A549 (cell line): Measurements from ENCODE around the gene SPAG5. TPM values are rescaled to one million over a fixed set of nuclear protein-coding genes. Genes with fewer than 3 reads are reported as not detected.

Experiments
- ATAC-seq, 2 experiments: fragments of 200-7000 bp in 1 of 2; fragments of >200 bp in 1 of 2; cut with Nextera tagmentation in 1 of 2; cut with Tn5 transposase in 1 of 2; 3 replicates each; pipeline versions ENCODE4 v1.8.0 to v1.9.1; 2018 to 2020; ENCODE audit warnings: mild to moderate bottlenecking in 1 of 2, moderate library complexity in 1 of 2
- CTCF ChIA-PET: fragments of 300-600 bp; sonication (Branson Sonifier 250); formaldehyde crosslinking; extraction: SDS; loops from one replicate; lab custom pipeline; 2021; ENCODE audit warnings: antibody characterized with exemption, inconsistent platforms; lab: Yijun Ruan, JAX
- POLR2A ChIA-PET: fragments of 350-600 bp; formaldehyde crosslinking; extraction: SDS; loops from one replicate; lab custom pipeline; 2021; ENCODE audit warnings: antibody characterized with exemption, inconsistent platforms; lab: Yijun Ruan, JAX
- DNase-seq, 2 experiments: peaks; one replicate each; pipeline versions ENCODE4 v3.0.0 to v3.0.0-alpha.2; 2011 to 2016; ENCODE audit warnings: low read depth in 1 of 2, low spot score in 1 of 2
- FAIRE-seq: peaks from 2 replicates; lab custom pipeline; 2011; peaks lifted over from hg19 to GRCh38; lab: Jason Lieb, UNC
- H3K27ac ChIP-seq, 2 experiments: fragments of >200 bp; sonication (Bioruptor Twin); formaldehyde crosslinking; 3 replicates each; pipeline ENCODE4 v1.5.1; 2016 to 2017
- H3K4me1 ChIP-seq: fragments of >200 bp; sonication (Bioruptor Twin); formaldehyde crosslinking; 3 replicates; pipeline ENCODE4 v1.6.1; 2016
- H3K4me2 ChIP-seq: fragments of >200 bp; sonication (Bioruptor Twin); formaldehyde crosslinking; 3 replicates; pipeline ENCODE4 v1.6.1; 2016
- H3K4me3 ChIP-seq: fragments of >200 bp; sonication (Bioruptor Twin); formaldehyde crosslinking; 3 replicates; pipeline ENCODE4 v1.5.1; 2016
- H3K9me3 ChIP-seq: fragments of >200 bp; sonication (Bioruptor Twin); formaldehyde crosslinking; 3 replicates; pipeline ENCODE4 v1.6.1; 2016
- ATOH8 ChIP-seq: fragments of 250-450 bp; sonication (Bioruptor Pico); IDR thresholded peaks from 2 replicates; pipeline ENCODE4 v1.5.0; 2020; ENCODE audit warnings: low read depth, mild to moderate bottlenecking, moderate library complexity
- CHD4 ChIP-seq: fragments of 200-600 bp; sonication (generic); IDR thresholded peaks from 2 replicates; pipeline ENCODE4 v1.6.1; 2016; ENCODE audit warnings: antibody characterized with exemption, mild to moderate bottlenecking, borderline replicate concordance
- CTCF ChIP-seq: fragments of >200 bp; sonication (Bioruptor Twin); formaldehyde crosslinking; IDR thresholded peaks from 3 replicates; pipeline ENCODE4 v1.5.1; 2016
- EHMT2 ChIP-seq: fragments of 200-600 bp; sonication (generic); IDR thresholded peaks from 2 replicates; pipeline ENCODE4 v1.6.1; 2016; ENCODE audit warnings: antibody characterized with exemption, low read depth, mild to moderate bottlenecking, moderate library complexity
- FOXS1 ChIP-seq: fragments of 250-450 bp; sonication (Bioruptor Pico); IDR thresholded peaks from 2 replicates; pipeline ENCODE4 v1.5.0; 2020; ENCODE audit warnings: mild to moderate bottlenecking, moderate library complexity
- HDAC2 ChIP-seq: fragments of 200-600 bp; sonication (generic); IDR thresholded peaks from 2 replicates; pipeline ENCODE4 v1.6.1; 2016
- HEYL ChIP-seq: fragments of 250-450 bp; sonication (Bioruptor Pico); IDR thresholded peaks from 2 replicates; pipeline ENCODE4 v1.8.0; 2021; ENCODE audit warnings: mild to moderate bottlenecking, moderate library complexity
- HMGXB4 ChIP-seq: fragments of 250-450 bp; sonication (Bioruptor Pico); IDR thresholded peaks from 2 replicates; pipeline ENCODE4 v1.5.0; 2021; ENCODE audit warnings: mild to moderate bottlenecking, moderate library complexity, borderline replicate concordance
- JUNB ChIP-seq: fragments of >200 bp; sonication (Bioruptor Twin); formaldehyde crosslinking; IDR thresholded peaks from 2 replicates; pipeline ENCODE4 v1.6.1; 2016
- KDM1A ChIP-seq: fragments of 200-600 bp; sonication (generic); IDR thresholded peaks from 2 replicates; pipeline ENCODE4 v1.6.1; 2016; ENCODE audit warnings: low read depth, mild to moderate bottlenecking
- MAFK ChIP-seq: fragments of 450-650 bp; IDR thresholded peaks from 2 replicates; pipeline ENCODE4 v1.6.1; 2014; ENCODE audit not compliant: partially characterized antibody
- MAX ChIP-seq: IDR thresholded peaks from 2 replicates; pipeline ENCODE4 v1.6.1; 2012
- MAZ ChIP-seq: fragments of 150-350 bp; IDR thresholded peaks from 2 replicates; pipeline ENCODE4 v1.6.1; 2014; ENCODE audit warnings: antibody characterized with exemption, low read depth, low read length, borderline replicate concordance
- NFE2L2 ChIP-seq: fragments of 150-350 bp; conservative IDR thresholded peaks from 2 replicates; pipeline ENCODE4 v1.6.1; 2014; ENCODE audit warnings: low read length
- PBX3 ChIP-seq: IDR thresholded peaks from 2 replicates; pipeline ENCODE4 v1.6.1; 2012
- REST ChIP-seq: fragments of 200-600 bp; sonication (generic); IDR thresholded peaks from 2 replicates; pipeline ENCODE4 v1.6.1; 2016; ENCODE audit warnings: antibody characterized with exemption, mild to moderate bottlenecking, moderate library complexity
- RFX5 ChIP-seq: fragments of 450-650 bp; IDR thresholded peaks from 2 replicates; pipeline ENCODE4 v1.7.1; 2014; ENCODE audit warnings: antibody characterized with exemption, mild to moderate bottlenecking, moderate library complexity
- TFCP2L1 ChIP-seq: fragments of 250-450 bp; sonication (Bioruptor Pico); IDR thresholded peaks from 2 replicates; pipeline ENCODE4 v1.5.0; 2021; ENCODE audit warnings: mild to moderate bottlenecking
- ZC3H11A ChIP-seq: fragments of 450-650 bp; IDR thresholded peaks from 2 replicates; pipeline ENCODE4 v1.6.1; 2014; ENCODE audit warnings: antibody characterized with exemption, mild to moderate bottlenecking
- WGBS: methylation state at CpG from one replicate; pipeline ENCODE4 v1.1.6; 2017; ENCODE audit errors: missing lambda C conversion rate; 5-methylcytosine and 5-hydroxymethylcytosine counted together
- polyA plus RNA-seq, 4 experiments: library from polyadenylated mRNA; depleted of rRNA in 3 of 4; stranded (reverse); fragments of >200 nt; fragmentation: RNase III in 1 of 4; extraction: RNeasy Plus Mini Kit Qiagen cat#74134 plus additional on column Dnase treatment in 1 of 4; gene quantifications; 2 replicates in 3 of 4; 3 replicates in 1 of 4; pipeline ENCODE4 v1.2.3, GENCODE V29; 2011 to 2017
- TF ChIP-seq, protein P1 (sequence below): fragments of 450-650 bp; IDR thresholded peaks from 2 replicates; pipeline ENCODE4 v1.6.1; 2014; ENCODE audit warnings: antibody characterized with exemption

Gene SPAG5
- polyA plus RNA-seq, 2 of the 4 experiments (the other 2 are of a cell fraction): 111 TPM

- ChIA-PET CTCF (interaction anchor here (0.6 to 15.1 kb wide), 5 partner anchors 9 to 1521 kb away, joined by 3 to 317 read pairs (median 7); partner anchors contain the start of gene FOXN1), POLR2A (no interaction called here)
- Histone ChIP-seq H3K9me3 (no peaks in the 10 kb centered on the region), H3K4me3 (no peak overlapping the region), H3K4me1 (0 out of 3 replicates have a peak, but pooled peaks cover 5% of the 10 kb centered on the region), H3K4me2 (no peak overlapping the region), H3K27ac (no peak overlapping the region)
- ATAC-seq (no peak), FAIRE-seq (no peak), DNase-seq (no peak)
- TF ChIP-seq MAX: no peak
- no peak for TF ChIP-seq MAFK
- TF ChIP-seq EHMT2: no peak
- TF ChIP-seq RFX5: no peak
- TF ChIP-seq KDM1A: no peak
- TF ChIP-seq HMGXB4 (CRISPR knock-in tag): no peak
- no peak for TF ChIP-seq HEYL (CRISPR knock-in tag)
- no peak for TF ChIP-seq ZC3H11A
- no peak for TF ChIP-seq FOXS1 (CRISPR knock-in tag)
- TF ChIP-seq TFCP2L1 (CRISPR knock-in tag): no peak
- TF ChIP-seq NFE2L2: no peak
- 70% methylated on average over 14 of the region's 14 CpGs for WGBS
Measured at GRCh38 chr17:28538296-28538895, 60.4 kb downstream of the SPAG5 start.

GRCh38 chr17:28537219-28537610 lies 61.6 kb downstream of the SPAG5 start:
- no peak for FAIRE-seq
- WGBS: 39% methylated on average over 8 of the region's 12 CpGs
- no peak overlapping the region for H3K4me3 ChIP-seq
- POLR2A ChIA-PET: no interaction called here
- no peak for ATAC-seq
- no peak overlapping the region for H3K4me2 ChIP-seq
- DNase-seq: no peak
- 0 out of 3 replicates have a peak, but pooled peaks cover 5% of the 10 kb centered on the region for H3K4me1 ChIP-seq
- CTCF ChIA-PET: interaction anchor here (0.7 to 15.1 kb wide), 6 partner anchors 9 to 51 kb away, joined by 3 to 317 read pairs (median 7); partner anchors contain the start of gene FOXN1
- no peak for TF ChIP-seq MAZ
- TF ChIP-seq FOXS1 (CRISPR knock-in tag): no peak
- no peaks in the 10 kb centered on the region for H3K9me3 ChIP-seq
- H3K27ac ChIP-seq: no peak overlapping the region

GRCh38 chr17:28536532-28537218 lies 62.1 kb downstream of the SPAG5 start:
- no peak for ATAC-seq
- 56% methylated on average over 8 of the region's 9 CpGs for WGBS
- Histone ChIP-seq H3K9me3 (no peaks in the 10 kb centered on the region), H3K27ac (no peak overlapping the region), H3K4me2 (no peak overlapping the region), H3K4me1 (0 out of 3 replicates have a peak, but pooled peaks cover 5% of the 10 kb centered on the region), H3K4me3 (no peak overlapping the region)
- CTCF ChIA-PET: interaction anchor here (1.5 to 15.1 kb wide), 6 partner anchors 8 to 38 kb away, joined by 3 to 317 read pairs (median 7); partner anchors contain the start of gene FOXN1
- no peak for DNase-seq
- POLR2A ChIA-PET: interaction anchor here (0.6 kb wide), 1 partner anchor 236 kb away, joined by 3 read pairs; no protein-coding TSS in a partner anchor
- FAIRE-seq: no peak
- no peak for TF ChIP-seq JUNB
- no peak for TF ChIP-seq CTCF
- no peak for TF ChIP-seq MAX
- TF ChIP-seq PBX3: no peak
- no peak for TF ChIP-seq REST
- TF ChIP-seq CHD4: no peak
- TF ChIP-seq HDAC2: no peak
- no peak for TF ChIP-seq RFX5
- no peak for TF ChIP-seq ATOH8 (CRISPR knock-in tag)
- TF ChIP-seq, protein P1, sequence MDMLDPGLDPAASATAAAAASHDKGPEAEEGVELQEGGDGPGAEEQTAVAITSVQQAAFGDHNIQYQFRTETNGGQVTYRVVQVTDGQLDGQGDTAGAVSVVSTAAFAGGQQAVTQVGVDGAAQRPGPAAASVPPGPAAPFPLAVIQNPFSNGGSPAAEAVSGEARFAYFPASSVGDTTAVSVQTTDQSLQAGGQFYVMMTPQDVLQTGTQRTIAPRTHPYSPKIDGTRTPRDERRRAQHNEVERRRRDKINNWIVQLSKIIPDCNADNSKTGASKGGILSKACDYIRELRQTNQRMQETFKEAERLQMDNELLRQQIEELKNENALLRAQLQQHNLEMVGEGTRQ: no peak
